K562 (cell line): ENCODE results near the gene JUNB. TPM values are rescaled to one million over a fixed set of nuclear protein-coding genes. Genes with fewer than 3 reads are reported as not detected.

Experiments
- ADNP ChIP-seq: fragments of 200-800 bp; sonication (Bioruptor generic); IDR thresholded peaks from 2 replicates; pipeline ENCODE4 v1.6.1; 2016; ENCODE audit warnings: missing genetic modification characterization, missing compliant biosample characterization
- CBX3 ChIP-seq, 2 experiments: IDR thresholded peaks; 1 replicate in 1 of 2; 2 replicates in 1 of 2; pipeline ENCODE4 v1.6.1; 2012; ENCODE audit warnings: inconsistent platforms in 2 of 2, low read length in 2 of 2, borderline replicate concordance in 1 of 2, control low read depth in 1 of 2
- CBX8 ChIP-seq: fragments of 200-600 bp; sonication (generic); IDR thresholded peaks from 2 replicates; pipeline ENCODE4 v1.6.1; 2012; ENCODE audit warnings: borderline replicate concordance, mixed run types, low read depth, mild to moderate bottlenecking, moderate library complexity, mixed read lengths, low read length, control low read depth, inconsistent platforms; ENCODE audit not compliant: poor library complexity, severe bottlenecking; ENCODE audit errors: extremely low read depth
- CHCHD3 ChIP-seq: fragments of 250-450 bp; sonication (Bioruptor Pico); IDR thresholded peaks from 2 replicates; pipeline ENCODE4 v2.1.2; 2022; ENCODE audit warnings: mild to moderate bottlenecking
- GABPA ChIP-seq: fragments of 200-800 bp; sonication (Bioruptor generic); conservative IDR thresholded peaks from 2 replicates; pipeline ENCODE4 v1.6.1; 2016; ENCODE audit warnings: low read depth, missing genetic modification characterization, missing compliant biosample characterization
- NBN ChIP-seq: fragments of 450-650 bp; IDR thresholded peaks from 2 replicates; pipeline ENCODE4 v1.6.1; 2016; ENCODE audit warnings: low read depth, mild to moderate bottlenecking
- NELFE ChIP-seq: IDR thresholded peaks from 2 replicates; pipeline ENCODE4 v1.6.1; 2011; ENCODE audit warnings: mild to moderate bottlenecking; ENCODE audit not compliant: insufficient read depth, insufficient read length
- RAD21 ChIP-seq, 2 experiments: fragments of 250-450 bp in 1 of 2; fragments of 450-650 bp in 1 of 2; sonication (Bioruptor Pico) in 1 of 2; formaldehyde crosslinking in 1 of 2; IDR thresholded peaks in 1 of 2; conservative IDR thresholded peaks in 1 of 2; 2 replicates each; pipeline versions ENCODE4 v1.4.0 to v1.8.0; 2020 to 2022; ENCODE audit warnings: mild to moderate bottlenecking in 2 of 2, moderate library complexity in 1 of 2
- TARDBP ChIP-seq: fragments of 450-650 bp; IDR thresholded peaks from 2 replicates; pipeline ENCODE4 v1.6.1; 2016
- TCF7 ChIP-seq: sonication (generic); IDR thresholded peaks from 2 replicates; pipeline ENCODE4 v1.6.1; 2016; ENCODE audit warnings: antibody characterized with exemption, borderline replicate concordance
- ZBED1 ChIP-seq: IDR thresholded peaks from 2 replicates; pipeline ENCODE4 v1.6.1; 2014
- polyA plus RNA-seq, 8 experiments: library from polyadenylated mRNA; depleted of rRNA in 4 of 8; stranded (reverse) in 5 of 8; unstranded in 3 of 8; fragments of >200 nt; fragmentation: Nextera tagmentation in 2 of 8; fragmentation: Illumina TruSeq in 1 of 8; extraction: Ambion mirVana in 2 of 8; extraction: Trizol in 1 of 8; gene quantifications; 2 replicates each; pipeline versions ENCODE4 v1.2.1 to v1.2.3, GENCODE V29; 2011 to 2014; ENCODE audit warnings: inconsistent platforms in 1 of 8, missing spikeins in 1 of 8
- total RNA-seq, 7 experiments: library from RNA; depleted of rRNA in 6 of 7; stranded (reverse); fragments of >200 nt in 6 of 7; fragmentation: Illumina TruSeq in 2 of 7; extraction: Trizol in 2 of 7; gene quantifications; 2 replicates each; pipeline versions ENCODE4 v1.2.1 to v1.2.3, GENCODE V29; 2011 to 2021; ENCODE audit warnings: low replicate concordance in 1 of 7
- TF ChIP-seq, protein P1 (sequence below): sonication (generic); formaldehyde crosslinking; IDR thresholded peaks from 2 replicates; pipeline ENCODE4 v1.8.1; 2022; ENCODE audit warnings: missing genetic modification reagents
- TF ChIP-seq, protein P2 (sequence below): sonication (generic); formaldehyde crosslinking; IDR thresholded peaks from 2 replicates; pipeline ENCODE4 v1.8.0; 2022; ENCODE audit warnings: missing genetic modification reagents, mild to moderate bottlenecking, moderate library complexity, borderline replicate concordance
- TF ChIP-seq, protein P3 (sequence below): fragments of 450-650 bp; IDR thresholded peaks from 2 replicates; pipeline ENCODE4 v1.6.1; 2016; ENCODE audit warnings: antibody characterized with exemption
- TF ChIP-seq, protein P4 (sequence below): sonication (generic); formaldehyde crosslinking; IDR thresholded peaks from 2 replicates; pipeline ENCODE4 v1.8.1; 2023; ENCODE audit warnings: mild to moderate bottlenecking, missing genetic modification reagents
- TF ChIP-seq, protein P5 (sequence below): fragments of 450-650 bp; IDR thresholded peaks from 2 replicates; pipeline ENCODE4 v1.6.1; 2016

The JUNB gene
- total and polyA plus RNA-seq, 9 of the 15 experiments (the other 6 are each of a cell fraction or from before 2014, with no cell fraction given): 0.23 to 88.1 (median 13.1) TPM

DNA sequence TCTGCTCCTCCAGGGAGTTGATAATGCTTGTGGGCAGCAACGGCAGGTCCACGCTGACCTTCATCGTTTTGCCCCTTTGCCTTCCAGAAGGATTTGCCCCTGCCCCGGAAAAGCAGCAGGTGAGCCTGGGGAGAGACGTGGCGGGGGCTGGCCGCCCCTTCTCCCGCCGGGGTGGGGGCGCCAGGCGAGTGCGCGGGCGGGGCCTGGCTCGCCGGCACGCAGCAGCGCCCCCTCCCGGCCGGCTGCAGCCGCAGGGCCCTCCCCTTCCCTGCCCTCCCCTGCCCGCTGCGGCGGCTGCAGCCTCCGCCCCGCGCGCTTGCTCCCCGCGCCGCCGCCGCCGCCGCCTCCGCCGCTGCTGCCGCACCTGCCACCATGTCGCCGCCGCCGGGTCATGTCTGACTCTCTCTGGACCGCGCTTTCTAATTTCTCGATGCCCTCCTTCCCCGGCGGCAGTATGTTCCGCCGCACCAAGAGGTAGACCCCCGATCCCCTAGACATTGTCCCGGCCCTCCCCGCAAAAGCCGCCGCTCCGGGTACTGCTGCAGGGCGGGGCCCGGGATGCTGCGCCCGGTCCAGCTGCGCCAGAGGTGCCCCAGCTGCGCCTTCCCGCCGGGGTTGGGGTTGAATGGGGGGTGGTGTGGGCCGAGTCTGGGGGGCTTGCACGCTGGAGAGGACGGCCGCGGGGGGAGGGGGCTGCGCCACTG is 47.0 kb downstream of the JUNB start, which contains the start of gene MAST1 (continued):
- 0 out of 4 replicates have a peak, but pooled peaks of 1 of the 2 experiments have one; percentile 34 for TF ChIP-seq RAD21 (CRISPR knock-in tag; conservative IDR thresholded peaks at IDR 0.05 in 1 of 2, IDR thresholded peaks at IDR 0.05 in 1 of 2)
- TF ChIP-seq ZBED1: no peak
- TF ChIP-seq CBX3 (IDR thresholded peaks at IDR 0.05; ENCODE audit: borderline replicate concordance in 1 of 2, low read length in 2 of 2): no peak
- TF ChIP-seq NELFE: no peak
- TF ChIP-seq, protein P1, sequence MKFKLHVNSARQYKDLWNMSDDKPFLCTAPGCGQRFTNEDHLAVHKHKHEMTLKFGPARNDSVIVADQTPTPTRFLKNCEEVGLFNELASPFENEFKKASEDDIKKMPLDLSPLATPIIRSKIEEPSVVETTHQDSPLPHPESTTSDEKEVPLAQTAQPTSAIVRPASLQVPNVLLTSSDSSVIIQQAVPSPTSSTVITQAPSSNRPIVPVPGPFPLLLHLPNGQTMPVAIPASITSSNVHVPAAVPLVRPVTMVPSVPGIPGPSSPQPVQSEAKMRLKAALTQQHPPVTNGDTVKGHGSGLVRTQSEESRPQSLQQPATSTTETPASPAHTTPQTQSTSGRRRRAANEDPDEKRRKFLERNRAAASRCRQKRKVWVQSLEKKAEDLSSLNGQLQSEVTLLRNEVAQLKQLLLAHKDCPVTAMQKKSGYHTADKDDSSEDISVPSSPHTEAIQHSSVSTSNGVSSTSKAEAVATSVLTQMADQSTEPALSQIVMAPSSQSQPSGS (CRISPR knock-in tag): no peak
- no peak for TF ChIP-seq CHCHD3 (CRISPR knock-in tag)
- no peak for TF ChIP-seq NBN
- TF ChIP-seq, protein P2, sequence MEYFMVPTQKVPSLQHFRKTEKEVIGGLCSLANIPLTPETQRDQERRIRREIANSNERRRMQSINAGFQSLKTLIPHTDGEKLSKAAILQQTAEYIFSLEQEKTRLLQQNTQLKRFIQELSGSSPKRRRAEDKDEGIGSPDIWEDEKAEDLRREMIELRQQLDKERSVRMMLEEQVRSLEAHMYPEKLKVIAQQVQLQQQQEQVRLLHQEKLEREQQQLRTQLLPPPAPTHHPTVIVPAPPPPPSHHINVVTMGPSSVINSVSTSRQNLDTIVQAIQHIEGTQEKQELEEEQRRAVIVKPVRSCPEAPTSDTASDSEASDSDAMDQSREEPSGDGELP: peak; percentile 53
- no peak for TF ChIP-seq CBX8
- TF ChIP-seq TARDBP: no peak
- TF ChIP-seq ADNP (tag): no peak
- TF ChIP-seq, protein P3, sequence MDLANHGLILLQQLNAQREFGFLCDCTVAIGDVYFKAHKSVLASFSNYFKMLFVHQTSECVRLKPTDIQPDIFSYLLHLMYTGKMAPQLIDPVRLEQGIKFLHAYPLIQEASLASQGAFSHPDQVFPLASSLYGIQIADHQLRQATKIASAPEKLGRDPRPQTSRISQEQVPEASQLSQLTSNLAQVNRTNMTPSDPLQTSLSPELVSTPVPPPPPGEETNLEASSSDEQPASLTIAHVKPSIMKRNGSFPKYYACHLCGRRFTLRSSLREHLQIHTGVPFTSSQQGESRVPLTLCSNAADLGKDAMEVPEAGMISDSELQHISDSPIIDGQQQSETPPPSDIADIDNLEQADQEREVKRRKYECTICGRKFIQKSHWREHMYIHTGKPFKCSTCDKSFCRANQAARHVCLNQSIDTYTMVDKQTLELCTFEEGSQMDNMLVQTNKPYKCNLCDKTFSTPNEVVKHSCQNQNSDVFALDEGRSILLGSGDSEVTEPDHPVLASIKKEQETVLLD: no peak
- TF ChIP-seq, protein P4, sequence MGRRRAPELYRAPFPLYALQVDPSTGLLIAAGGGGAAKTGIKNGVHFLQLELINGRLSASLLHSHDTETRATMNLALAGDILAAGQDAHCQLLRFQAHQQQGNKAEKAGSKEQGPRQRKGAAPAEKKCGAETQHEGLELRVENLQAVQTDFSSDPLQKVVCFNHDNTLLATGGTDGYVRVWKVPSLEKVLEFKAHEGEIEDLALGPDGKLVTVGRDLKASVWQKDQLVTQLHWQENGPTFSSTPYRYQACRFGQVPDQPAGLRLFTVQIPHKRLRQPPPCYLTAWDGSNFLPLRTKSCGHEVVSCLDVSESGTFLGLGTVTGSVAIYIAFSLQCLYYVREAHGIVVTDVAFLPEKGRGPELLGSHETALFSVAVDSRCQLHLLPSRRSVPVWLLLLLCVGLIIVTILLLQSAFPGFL: no peak
- TF ChIP-seq, protein P5, sequence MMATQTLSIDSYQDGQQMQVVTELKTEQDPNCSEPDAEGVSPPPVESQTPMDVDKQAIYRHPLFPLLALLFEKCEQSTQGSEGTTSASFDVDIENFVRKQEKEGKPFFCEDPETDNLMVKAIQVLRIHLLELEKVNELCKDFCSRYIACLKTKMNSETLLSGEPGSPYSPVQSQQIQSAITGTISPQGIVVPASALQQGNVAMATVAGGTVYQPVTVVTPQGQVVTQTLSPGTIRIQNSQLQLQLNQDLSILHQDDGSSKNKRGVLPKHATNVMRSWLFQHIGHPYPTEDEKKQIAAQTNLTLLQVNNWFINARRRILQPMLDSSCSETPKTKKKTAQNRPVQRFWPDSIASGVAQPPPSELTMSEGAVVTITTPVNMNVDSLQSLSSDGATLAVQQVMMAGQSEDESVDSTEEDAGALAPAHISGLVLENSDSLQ: no peak
- TF ChIP-seq TCF7: no peak
- TF ChIP-seq GABPA (tag): no peak
